PC-3 (cell line): ENCODE results near the gene GTF2E1. TPM values are rescaled to one million over a fixed set of nuclear protein-coding genes. Genes with fewer than 3 reads are reported as not detected.

Source experiments
- ATAC-seq: fragments of 200-7000 bp; cut with Tn5 transposase; 2 replicates; pipeline ENCODE4 v1.9.1; 2020; ENCODE audit warnings: mild to moderate bottlenecking, moderate library complexity
- BruUV-seq: library from RNA; stranded (reverse); fragments of 400-500 nt; replicated peaks from 2 replicates; lab custom pipeline; 2021; lab: Mats Ljungman, UMichigan
- CTCF ChIA-PET: fragments of 300-600 bp; sonication (Branson Sonifier 250); formaldehyde crosslinking; loops from one replicate; lab custom pipeline; 2022; ENCODE audit warnings: antibody characterized with exemption; lab: Charles Lee
- POLR2A ChIA-PET: fragments of 300-600 bp; sonication (Branson Sonifier 250); formaldehyde crosslinking; loops from one replicate; lab custom pipeline; 2022; ENCODE audit warnings: antibody characterized with exemption; ENCODE audit not compliant: unreplicated experiment; lab: Charles Lee
- DNase-seq: peaks from one replicate; pipeline ENCODE4 v3.0.0-alpha.2; 2015
- H2AFZ ChIP-seq: fragments of 300-600 bp; sonication (generic); 2 replicates; pipeline ENCODE4 v1.6.0; 2016; ENCODE audit warnings: antibody characterized with exemption, low read length
- H3F3A ChIP-seq: fragments of 300-600 bp; sonication (generic); one replicate; pipeline ENCODE4 v1.6.0; 2017; ENCODE audit warnings: antibody characterized with exemption, low read length, control low read depth, mild to moderate bottlenecking; ENCODE audit not compliant: unreplicated experiment
- H3K27ac ChIP-seq: fragments of 300-600 bp; sonication (generic); 2 replicates; pipeline ENCODE4 v1.5.1; 2016; ENCODE audit warnings: mild to moderate bottlenecking, low read length
- H3K27me3 ChIP-seq: fragments of 300-600 bp; sonication (generic); 2 replicates; pipeline ENCODE4 v1.6.1; 2016; ENCODE audit warnings: low read length, mixed read lengths
- H3K36me3 ChIP-seq: fragments of 300-600 bp; sonication (generic); 2 replicates; pipeline ENCODE4 v1.6.1; 2016; ENCODE audit warnings: low read depth, mixed run types, low read length, mixed read lengths
- H3K4me1 ChIP-seq: fragments of 300-600 bp; sonication (generic); 2 replicates; pipeline ENCODE4 v1.5.1; 2016; ENCODE audit warnings: low read length; ENCODE audit not compliant: insufficient read depth
- H3K4me2 ChIP-seq: fragments of 300-600 bp; sonication (generic); 2 replicates; pipeline ENCODE4 v1.6.0; 2016; ENCODE audit warnings: low read length
- H3K4me3 ChIP-seq: fragments of 300-600 bp; sonication (generic); 2 replicates; pipeline ENCODE4 v1.5.1; 2016; ENCODE audit warnings: mild to moderate bottlenecking, low read length, mixed read lengths
- H3K79me2 ChIP-seq: fragments of 300-600 bp; sonication (generic); 2 replicates; pipeline ENCODE4 v1.6.1; 2017; ENCODE audit warnings: low read length, mixed read lengths
- H3K9ac ChIP-seq: fragments of 300-600 bp; sonication (generic); 2 replicates; pipeline ENCODE4 v1.6.0; 2016; ENCODE audit warnings: mild to moderate bottlenecking, low read length
- H3K9me2 ChIP-seq: fragments of 300-600 bp; sonication (generic); replicated peaks from 2 replicates; pipeline ENCODE4 v1.6.1; 2016; ENCODE audit warnings: mixed run types, low read length, mixed read lengths
- H3K9me3 ChIP-seq: fragments of 300-600 bp; sonication (generic); 2 replicates; pipeline ENCODE4 v1.6.1; 2016; ENCODE audit warnings: low read length, mixed read lengths
- H4K20me1 ChIP-seq: fragments of 300-600 bp; sonication (generic); 2 replicates; pipeline ENCODE4 v1.6.1; 2016; ENCODE audit warnings: low read length, mixed read lengths
- EZH2 ChIP-seq: fragments of 300-600 bp; sonication (generic); IDR thresholded peaks from one replicate; pipeline ENCODE4 v1.6.1; 2017; ENCODE audit warnings: antibody characterized with exemption, mild to moderate bottlenecking, low read length; ENCODE audit not compliant: unreplicated experiment
- EZH2phosphoT487 ChIP-seq: fragments of 300-600 bp; sonication (generic); IDR thresholded peaks from 2 replicates; pipeline ENCODE4 v1.6.1; 2018; ENCODE audit warnings: mild to moderate bottlenecking, antibody characterized with exemption, low read length, borderline replicate concordance
- intact Hi-C: fragments of 100-400 bp; cut with micrococcal nuclease; formaldehyde crosslinking; loops from 2 replicates; pipeline ENCODE4 v1.9.0; 2023
- total RNA-seq: library from RNA; depleted of rRNA; stranded (reverse); fragments of >200 nt; gene quantifications from 2 replicates; pipeline ENCODE4 v1.2.3, GENCODE V29; 2014
- TF ChIP-seq, protein P1 (sequence below): fragments of 300-600 bp; sonication (generic); conservative IDR thresholded peaks from 2 replicates; pipeline ENCODE4 v1.5.1; 2017; ENCODE audit warnings: antibody characterized with exemption, low read depth, mild to moderate bottlenecking, low read length

GTF2E1 gene
- total RNA-seq, 1 experiment from 2014 or later, result 15.2 TPM

DNA sequence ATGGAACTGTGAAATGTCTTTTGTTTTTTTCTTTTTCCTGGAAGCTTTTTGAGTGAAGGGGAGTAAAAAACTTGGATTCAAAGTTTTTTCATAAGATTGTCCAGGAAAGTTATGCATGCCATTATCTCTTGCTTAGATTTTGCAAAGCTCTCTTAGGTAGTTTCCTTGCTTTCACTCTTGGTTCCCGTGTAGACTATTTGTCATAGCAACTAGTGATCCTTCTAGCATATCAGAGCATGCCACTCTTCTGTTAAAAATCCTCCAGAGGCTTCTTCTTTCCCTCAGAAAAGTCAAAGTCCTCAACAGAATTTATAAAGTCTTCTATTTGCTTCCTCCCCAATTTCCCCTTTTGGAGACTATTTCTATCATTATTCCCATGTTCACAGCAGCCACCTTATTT, 21.1 kb downstream of the GTF2E1 start:
- Histone ChIP-seq H4K20me1 (0 out of 2 replicates have a peak, but pooled peaks cover 3% of the 10 kb centered on the region), H3K27ac (no peak overlapping the region), H3K79me2 (peaks cover 75% of the 10 kb centered on the region), H3K9me2 (no peaks in the 10 kb centered on the region), H2AFZ (no peak overlapping the region), H3K4me3 (no peak overlapping the region), H3K4me2 (no peak overlapping the region), H3F3A (no peaks in the 10 kb centered on the region), H3K27me3 (no peaks in the 10 kb centered on the region), H3K9ac (no peak overlapping the region), H3K36me3 (no peaks in the 10 kb centered on the region), H3K4me1 (peaks cover 20% of the 10 kb centered on the region), H3K9me3 (no peaks in the 10 kb centered on the region)
- POLR2A ChIA-PET, result no interaction called here
- intact Hi-C loops, result no loop called here
- DNase-seq (no peak), ATAC-seq (no peak)
- no TSS peak for BruUV-seq
- TF ChIP-seq, protein P1, sequence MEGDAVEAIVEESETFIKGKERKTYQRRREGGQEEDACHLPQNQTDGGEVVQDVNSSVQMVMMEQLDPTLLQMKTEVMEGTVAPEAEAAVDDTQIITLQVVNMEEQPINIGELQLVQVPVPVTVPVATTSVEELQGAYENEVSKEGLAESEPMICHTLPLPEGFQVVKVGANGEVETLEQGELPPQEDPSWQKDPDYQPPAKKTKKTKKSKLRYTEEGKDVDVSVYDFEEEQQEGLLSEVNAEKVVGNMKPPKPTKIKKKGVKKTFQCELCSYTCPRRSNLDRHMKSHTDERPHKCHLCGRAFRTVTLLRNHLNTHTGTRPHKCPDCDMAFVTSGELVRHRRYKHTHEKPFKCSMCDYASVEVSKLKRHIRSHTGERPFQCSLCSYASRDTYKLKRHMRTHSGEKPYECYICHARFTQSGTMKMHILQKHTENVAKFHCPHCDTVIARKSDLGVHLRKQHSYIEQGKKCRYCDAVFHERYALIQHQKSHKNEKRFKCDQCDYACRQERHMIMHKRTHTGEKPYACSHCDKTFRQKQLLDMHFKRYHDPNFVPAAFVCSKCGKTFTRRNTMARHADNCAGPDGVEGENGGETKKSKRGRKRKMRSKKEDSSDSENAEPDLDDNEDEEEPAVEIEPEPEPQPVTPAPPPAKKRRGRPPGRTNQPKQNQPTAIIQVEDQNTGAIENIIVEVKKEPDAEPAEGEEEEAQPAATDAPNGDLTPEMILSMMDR, result no peak
- TF ChIP-seq EZH2phosphoT487 (no peak), EZH2 (no peak)
- CTCF ChIA-PET, result no interaction called here

DNA sequence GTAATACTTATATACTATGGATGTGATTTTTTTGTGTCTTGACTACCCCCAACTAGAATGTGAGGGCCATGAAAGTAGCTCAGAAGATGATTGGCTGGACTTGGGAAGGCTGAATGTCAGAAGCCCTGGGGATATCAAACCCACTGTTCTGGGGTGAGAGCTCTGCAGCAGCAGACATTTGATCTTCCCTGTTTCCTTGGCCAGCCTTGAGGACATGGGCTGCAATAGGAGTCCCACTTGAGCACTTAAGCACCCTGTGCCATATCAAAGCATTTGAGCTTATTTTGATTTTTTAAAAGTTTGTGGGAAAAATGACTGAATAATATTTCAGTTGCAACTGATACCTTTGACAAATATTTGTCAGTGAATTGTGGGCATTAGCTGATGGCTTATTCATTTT, 21.7 kb downstream of the GTF2E1 start:
- no peak for TF ChIP-seq EZH2phosphoT487
- TF ChIP-seq, protein P1, result no peak
- no peak for TF ChIP-seq EZH2
- Histone ChIP-seq H2AFZ (no peak overlapping the region), H3K9ac (no peak overlapping the region), H3K9me3 (no peaks in the 10 kb centered on the region), H3K4me3 (no peak overlapping the region), H3K4me2 (no peak overlapping the region), H3K36me3 (no peaks in the 10 kb centered on the region), H3K79me2 (peaks cover 77% of the 10 kb centered on the region), H3F3A (no peaks in the 10 kb centered on the region), H3K27me3 (no peaks in the 10 kb centered on the region), H4K20me1 (0 out of 2 replicates have a peak, but pooled peaks cover 3% of the 10 kb centered on the region), H3K9me2 (no peaks in the 10 kb centered on the region), H3K27ac (no peak overlapping the region), H3K4me1 (peaks cover 20% of the 10 kb centered on the region)
- POLR2A ChIA-PET, result no interaction called here
- ATAC-seq (no peak), DNase-seq (no peak)
- intact Hi-C loops, result no loop called here
- BruUV-seq, result no TSS peak
- CTCF ChIA-PET, result no interaction called here

DNA sequence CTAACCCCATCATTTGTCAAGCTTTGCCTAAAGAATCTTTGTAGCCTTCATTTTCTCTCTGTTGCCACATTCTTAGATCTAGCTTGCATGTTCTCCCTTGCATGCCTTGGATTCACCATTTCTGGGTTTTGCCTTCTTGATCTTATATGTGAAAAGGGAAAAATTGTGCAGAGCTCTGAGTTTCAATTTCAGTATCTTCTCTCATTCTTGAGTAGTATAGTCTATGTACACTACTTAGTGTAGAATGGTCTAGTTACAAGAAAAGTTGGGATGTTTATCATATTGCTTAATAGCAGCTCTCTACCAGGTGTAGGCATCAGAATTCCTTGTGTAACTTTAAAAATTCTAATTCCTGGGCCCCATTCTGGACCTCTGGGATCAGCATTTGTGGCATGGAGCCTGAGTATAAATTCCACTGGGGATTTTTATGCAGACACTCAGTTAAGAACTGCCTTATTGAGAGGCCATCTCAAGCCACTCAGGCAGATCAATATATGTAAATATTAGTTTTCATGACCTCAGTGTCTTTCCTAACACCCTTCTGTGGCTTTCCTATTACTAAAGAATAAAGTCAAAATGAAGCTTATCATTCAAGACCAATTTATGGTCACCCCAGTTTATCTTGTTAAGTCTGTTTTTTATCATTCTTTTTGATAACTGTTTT, 23.4 kb downstream of the GTF2E1 start:
- no peaks in the 10 kb centered on the region for H3K27me3 ChIP-seq
- no peaks in the 10 kb centered on the region for H3K9me2 ChIP-seq
- no peak overlapping the region for H3K4me2 ChIP-seq
- H2AFZ ChIP-seq, result no peak overlapping the region
- CTCF ChIA-PET, result no interaction called here
- TF ChIP-seq, protein P1, result no peak
- no peak for TF ChIP-seq EZH2
- TF ChIP-seq EZH2phosphoT487, result no peak
- intact Hi-C loops, result no loop called here
- H3K9me3 ChIP-seq, result no peaks in the 10 kb centered on the region
- no peak for ATAC-seq
- H4K20me1 ChIP-seq, result 0 out of 2 replicates have a peak, but pooled peaks cover 3% of the 10 kb centered on the region
- no peak overlapping the region for H3K9ac ChIP-seq
- POLR2A ChIA-PET, result interaction anchor here (0.6 kb wide), 1 partner anchor 618 kb away, joined by 4 read pairs; no protein-coding TSS in a partner anchor
- H3K4me1 ChIP-seq, result peaks cover 20% of the 10 kb centered on the region
- peaks cover 3% of the 10 kb centered on the region; the same call in 1 of the 2 replicates for H3K36me3 ChIP-seq
- peaks cover 83% of the 10 kb centered on the region for H3K79me2 ChIP-seq
- no peak for DNase-seq
- no peaks in the 10 kb centered on the region for H3F3A ChIP-seq
- BruUV-seq, result no TSS peak
- H3K4me3 ChIP-seq, result no peak overlapping the region
- H3K27ac ChIP-seq, result no peak overlapping the region
